HepG2 (cell line): ENCODE data around the gene PEX7. TPM values are rescaled to one million over a fixed set of nuclear protein-coding genes. Genes with fewer than 3 reads are reported as not detected.

Experiments
- ATF7-NPFF ChIP-seq: sonication (generic); formaldehyde crosslinking; IDR thresholded peaks from 2 replicates; pipeline ENCODE4 v1.8.1; 2023; ENCODE audit warnings: mild to moderate bottlenecking, low read depth, missing genetic modification reagents, moderate library complexity
- BATF2 ChIP-seq: sonication (generic); formaldehyde crosslinking; IDR thresholded peaks from 2 replicates; pipeline ENCODE4 v1.8.0; 2022; ENCODE audit warnings: mild to moderate bottlenecking, missing genetic modification reagents, moderate library complexity
- HMGXB3 ChIP-seq: sonication (generic); formaldehyde crosslinking; IDR thresholded peaks from 2 replicates; pipeline ENCODE4 v1.4.0; 2020; ENCODE audit warnings: missing genetic modification reagents, borderline replicate concordance
- HMGXB4 ChIP-seq, 2 experiments: sonication (generic) in 1 of 2; formaldehyde crosslinking in 1 of 2; IDR thresholded peaks; 2 replicates each; pipeline versions ENCODE4 v1.4.0 to v1.6.1; 2018 to 2020; ENCODE audit warnings: missing genetic modification reagents in 2 of 2, borderline replicate concordance in 1 of 2, low read depth in 1 of 2, mild to moderate bottlenecking in 1 of 2, missing biosample characterization in 1 of 2
- KDM3A ChIP-seq: IDR thresholded peaks from 2 replicates; pipeline ENCODE4 v1.6.1; 2018; ENCODE audit warnings: low read depth, missing compliant biosample characterization
- PHB2 ChIP-seq: fragments of 450-650 bp; IDR thresholded peaks from 2 replicates; pipeline ENCODE4 v1.6.1; 2018; ENCODE audit not compliant: partially characterized antibody
- PTBP1 ChIP-seq: fragments of 200-400 bp; formaldehyde crosslinking; IDR thresholded peaks from 2 replicates; pipeline ENCODE4 v1.6.1; 2018; ENCODE audit warnings: low read length, low read depth; ENCODE audit not compliant: poor library complexity, severe bottlenecking
- SNAPC4 ChIP-seq: sonication (generic); formaldehyde crosslinking; IDR thresholded peaks from 2 replicates; pipeline ENCODE4 v1.4.0; 2020; ENCODE audit warnings: mild to moderate bottlenecking, missing genetic modification reagents
- ZNF354B ChIP-seq: sonication (generic); formaldehyde crosslinking; IDR thresholded peaks from 2 replicates; pipeline ENCODE4 v1.8.0; 2022; ENCODE audit warnings: mild to moderate bottlenecking, missing genetic modification reagents
- ZNF556 ChIP-seq: sonication (generic); formaldehyde crosslinking; IDR thresholded peaks from 2 replicates; pipeline ENCODE4 v1.4.0; 2020; ENCODE audit warnings: mild to moderate bottlenecking, missing genetic modification reagents, borderline replicate concordance
- ZNF782 ChIP-seq: sonication (generic); formaldehyde crosslinking; IDR thresholded peaks from 2 replicates; pipeline ENCODE4 v1.4.0; 2020; ENCODE audit warnings: missing genetic modification reagents, mild to moderate bottlenecking, borderline replicate concordance
- ZNF83 ChIP-seq: sonication (generic); formaldehyde crosslinking; IDR thresholded peaks from 2 replicates; pipeline ENCODE4 v1.4.0; 2020; ENCODE audit warnings: missing genetic modification reagents, mild to moderate bottlenecking, borderline replicate concordance
- polyA plus RNA-seq, 8 experiments: library from polyadenylated mRNA; depleted of rRNA in 3 of 8; stranded (reverse) in 7 of 8; unstranded in 1 of 8; fragments of >200 nt; fragmentation: Illumina TruSeq in 4 of 8; extraction: Trizol in 4 of 8; gene quantifications; 2 replicates each; pipeline versions ENCODE4 v1.2.1 to v1.2.3, GENCODE V29; 2011 to 2016; ENCODE audit warnings: low read depth in 4 of 8, missing spikeins in 1 of 8, mixed read lengths in 1 of 8; ENCODE audit not compliant: insufficient read depth in 1 of 8
- total RNA-seq, 5 experiments: library from RNA; depleted of rRNA; stranded (reverse); fragments of >200 nt; fragmentation: Illumina TruSeq; extraction: Trizol; gene quantifications; 2 replicates each; pipeline ENCODE4 v1.2.3, GENCODE V29; 2016; ENCODE audit warnings: low read depth in 1 of 5

PEX7 gene
- total and polyA plus RNA-seq, 2 of the 13 experiments (the other 11 are each of a cell fraction or from before 2014, with no cell fraction given), result 0.04 to 0.53 TPM

- no peak for TF ChIP-seq BATF2 (CRISPR knock-in tag)
- TF ChIP-seq ZNF782, result no peak
- TF ChIP-seq PTBP1, result no peak
- TF ChIP-seq ZNF83, result no peak
- no peak for TF ChIP-seq ZNF556 (CRISPR knock-in tag)
- no peak for TF ChIP-seq PHB2
- TF ChIP-seq ATF7-NPFF (CRISPR knock-in tag), result no peak
- TF ChIP-seq KDM3A (CRISPR knock-in tag), result no peak
- no peak for TF ChIP-seq SNAPC4
- no peak for TF ChIP-seq ZNF354B (CRISPR knock-in tag)
- no peak for TF ChIP-seq HMGXB4 (CRISPR knock-in tag; IDR thresholded peaks at IDR 0.05; ENCODE audit: borderline replicate concordance in 1 of 2, low read depth in 1 of 2)
- TF ChIP-seq HMGXB3 (CRISPR knock-in tag), result no peak
Measured at GRCh38 chr6:136803608-136804007, 18.8 kb upstream of the PEX7 start (continued).
